Left lung (tissue), 10 donors: Measurements from ENCODE around the gene MPPED2. TPM values are rescaled to one million over a fixed set of nuclear protein-coding genes. Genes with fewer than 3 reads are reported as not detected.

ENCODE experiments used
- ATAC-seq: fragments of 200-7000 bp; cut with Tn5 transposase; one replicate; pipeline ENCODE4 v1.9.1; 2020; ENCODE audit warnings: moderate library complexity
- DNase-seq, 4 donors: peaks; one replicate each; pipeline ENCODE4 v3.0.0-alpha.2; 2013 to 2020
- H3K27ac ChIP-seq, 2 donors: fragments of 200-600 bp; sonication (generic) in 1 of 2; one replicate each; pipeline versions ENCODE4 v1.5.0 to v1.8.0; 2020 to 2021
- H3K27me3 ChIP-seq, 2 donors: fragments of 200-600 bp; sonication (generic) in 1 of 2; one replicate each; pipeline versions ENCODE4 v1.5.0 to v1.8.0; 2020 to 2021
- H3K36me3 ChIP-seq, 2 donors: fragments of 200-600 bp; sonication (generic) in 1 of 2; one replicate each; pipeline versions ENCODE4 v1.5.0 to v1.8.0; 2020 to 2021
- H3K4me1 ChIP-seq, 2 donors: fragments of 200-600 bp; one replicate each; pipeline ENCODE4 v1.8.0; 2021
- H3K4me3 ChIP-seq, 2 donors: fragments of 200-600 bp; sonication (generic) in 1 of 2; one replicate each; pipeline versions ENCODE4 v1.5.0 to v1.8.0; 2020 to 2021; ENCODE audit warnings: mild to moderate bottlenecking in 1 of 2
- H3K9me3 ChIP-seq, 2 donors: fragments of 200-600 bp; sonication (generic) in 1 of 2; one replicate each; pipeline versions ENCODE4 v1.5.0 to v1.8.0; 2020 to 2021
- CTCF ChIP-seq, 2 donors: fragments of 200-600 bp; sonication (generic) in 1 of 2; IDR thresholded peaks; one replicate each; pipeline versions ENCODE4 v1.5.0 to v1.8.0; 2021; ENCODE audit warnings: antibody characterized with exemption in 2 of 2
- intact Hi-C, 2 donors: fragments of 100-400 bp; cut with DNase I; formaldehyde crosslinking; loops; one replicate each; pipeline versions ENCODE4 v1.11.2 to v1.14.2; 2022
- polyA plus RNA-seq, 6 donors: library from polyadenylated mRNA; unstranded; fragments of 120-200 nt; gene quantifications; one replicate each; pipeline ENCODE4 v1.2.1, GENCODE V29; 2013; ENCODE audit not compliant: insufficient read length in 6 of 6
- total RNA-seq, 2 donors: library from RNA; stranded (reverse); fragmentation: NEBNext Ultra II Directional; extraction: Animal tissue kit (Norgen Biotek cat#: 25700); gene quantifications; one replicate each; pipeline ENCODE4 v1.2.1, GENCODE V29; 2021
- donor health status: DM: no; HTN: yes; CAD: no.
- donor health status: DM: no; HTN: no; CAD: no.

Gene MPPED2
- total and polyA plus RNA-seq, 8 donors, result 0.26 to 5.3 (median 3.2) TPM

- intact Hi-C loops, result no loop called here
Observed at GRCh38 chr11:30423279-30423648, 162.9 kb downstream of the MPPED2 start.

DNA sequence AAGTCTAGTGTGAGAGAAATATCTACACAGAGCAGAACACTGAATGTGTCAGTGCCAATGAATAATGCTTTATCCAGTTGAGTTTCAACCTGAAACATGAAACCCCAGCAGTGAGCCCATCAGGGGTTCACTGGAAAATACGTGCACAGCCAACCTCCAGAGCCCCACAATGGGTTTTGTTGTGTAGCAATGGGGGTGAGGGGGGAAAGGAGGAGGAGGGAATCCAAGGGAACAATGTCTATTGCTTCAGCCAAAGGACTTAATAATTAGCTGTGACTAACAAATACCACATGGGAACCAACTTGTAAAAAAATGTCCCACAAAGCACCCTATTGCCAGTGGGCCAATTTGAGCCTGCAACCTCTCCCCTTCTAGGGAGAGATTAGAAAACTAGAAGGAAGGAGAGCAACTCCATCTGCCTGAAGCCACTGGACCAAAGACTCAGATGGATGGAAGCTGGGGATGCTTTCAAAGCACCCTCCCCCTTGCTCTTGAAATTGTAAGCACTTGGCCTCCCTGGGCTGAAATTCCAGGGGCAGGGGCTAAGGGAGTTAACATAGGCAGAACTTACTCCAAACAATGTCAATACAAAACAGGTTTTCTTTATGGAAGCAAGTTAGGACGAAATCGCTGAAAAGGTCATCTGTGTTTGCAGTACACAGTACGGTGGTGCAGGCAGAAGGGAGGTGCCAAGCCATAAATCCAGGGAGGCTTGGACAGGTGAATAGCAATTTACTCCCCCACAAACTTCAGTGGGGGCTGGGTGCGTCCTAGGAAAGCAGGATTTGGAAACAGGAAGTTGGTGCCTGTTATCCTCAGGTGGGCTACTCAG lies 163.5 kb downstream of the MPPED2 start:
- peak in 2 of 4 donors; percentile 82 to 83 for DNase-seq
- Histone ChIP-seq H3K9me3 (no peaks in the 10 kb centered on the region), H3K4me1 (no peaks in the 10 kb centered on the region), H3K27ac (no peak overlapping the region), H3K27me3 (no peaks in the 10 kb centered on the region), H3K4me3 (no peak overlapping the region), H3K36me3 (no peaks in the 10 kb centered on the region)
- intact Hi-C loops, result no loop called here
- no peak for ATAC-seq
- TF ChIP-seq CTCF (IDR thresholded peaks at IDR 0.05), result no peak

More at GRCh38 chr11:30423279-30423648, 162.9 kb downstream of the MPPED2 start:
- TF ChIP-seq CTCF (IDR thresholded peaks at IDR 0.05), result no peak
- H3K9me3 ChIP-seq, result no peaks in the 10 kb centered on the region
- ATAC-seq (no peak), DNase-seq (no peak)
- no peak overlapping the region for H3K4me3 ChIP-seq
- no peak overlapping the region for H3K27ac ChIP-seq
- no peaks in the 10 kb centered on the region for H3K4me1 ChIP-seq
- H3K36me3 ChIP-seq, result no peaks in the 10 kb centered on the region
- H3K27me3 ChIP-seq, result no peaks in the 10 kb centered on the region

DNA sequence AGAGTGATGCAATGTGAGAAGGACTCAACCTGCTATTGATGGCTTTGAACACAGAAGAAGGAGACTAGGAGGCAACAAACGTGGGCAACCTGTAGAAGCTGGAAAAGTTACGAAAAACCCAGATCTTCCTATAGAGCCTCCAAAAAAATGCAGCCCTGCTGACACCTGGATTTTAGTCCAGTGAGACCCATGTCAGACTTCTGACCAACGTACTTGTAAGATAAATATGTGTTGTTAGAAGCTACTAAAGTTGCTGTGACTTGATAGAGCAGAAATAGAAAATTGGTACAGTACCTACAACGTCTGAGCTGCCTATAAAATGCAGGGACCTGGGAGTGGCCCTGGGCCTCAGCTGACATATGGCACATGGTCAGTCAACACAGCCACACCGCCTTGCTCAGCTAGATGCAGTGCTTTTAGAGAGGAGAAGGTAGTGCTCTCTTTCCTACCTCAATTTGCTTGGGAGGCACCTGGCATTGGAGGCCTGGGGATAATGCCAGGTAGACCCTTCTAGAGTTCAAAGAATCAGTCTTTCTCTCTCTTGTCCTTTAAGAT lies 165.8 kb downstream of the MPPED2 start:
- H3K4me1 ChIP-seq, result no peaks in the 10 kb centered on the region
- H3K27ac ChIP-seq, result no peak overlapping the region
- DNase-seq, result no peak
- no peak for ATAC-seq
- H3K36me3 ChIP-seq, result no peaks in the 10 kb centered on the region
- H3K27me3 ChIP-seq, result no peaks in the 10 kb centered on the region
- no peak for TF ChIP-seq CTCF (IDR thresholded peaks at IDR 0.05)
- no peaks in the 10 kb centered on the region for H3K9me3 ChIP-seq
- H3K4me3 ChIP-seq, result no peak overlapping the region
- intact Hi-C loops, result no loop called here

- no peak for DNase-seq
- intact Hi-C loops, result no loop called here
- H3K36me3 ChIP-seq, result no peaks in the 10 kb centered on the region
- H3K4me1 ChIP-seq, result no peaks in the 10 kb centered on the region
- no peak overlapping the region for H3K27ac ChIP-seq
- no peaks in the 10 kb centered on the region for H3K27me3 ChIP-seq
- H3K4me3 ChIP-seq, result no peak overlapping the region
- no peaks in the 10 kb centered on the region for H3K9me3 ChIP-seq
- no peak for ATAC-seq
- TF ChIP-seq CTCF (IDR thresholded peaks at IDR 0.05), result no peak
Observed at GRCh38 chr11:30414806-30415205, 171.3 kb downstream of the MPPED2 start.

DNA sequence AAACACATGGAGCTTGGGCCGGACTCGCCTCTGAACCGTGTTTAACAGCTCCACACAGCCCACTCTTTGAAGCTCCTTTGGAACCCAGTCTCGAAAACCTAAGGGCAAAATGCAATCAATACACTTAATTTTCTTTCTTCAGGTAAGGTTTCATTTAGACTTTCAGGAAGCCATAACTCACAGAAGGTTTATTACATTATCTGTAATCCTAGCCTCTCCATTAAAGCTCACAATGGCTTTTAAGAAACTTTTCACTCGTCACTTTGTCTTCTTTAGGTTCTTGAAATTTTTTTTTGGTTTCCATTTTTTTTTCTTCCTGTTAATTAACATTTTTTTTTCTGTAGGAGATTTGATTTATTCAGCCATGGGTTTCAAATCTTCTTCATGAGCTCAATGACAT lies 171.9 kb downstream of the MPPED2 start:
- TF ChIP-seq CTCF (IDR thresholded peaks at IDR 0.05), result no peak

More for the DNA sequence above, 171.9 kb downstream of the MPPED2 start:
- H3K4me1 ChIP-seq, result no peaks in the 10 kb centered on the region
- intact Hi-C loops, result no loop called here
- H3K9me3 ChIP-seq, result no peaks in the 10 kb centered on the region
- no peak overlapping the region for H3K27ac ChIP-seq
- DNase-seq (no peak), ATAC-seq (no peak)
- no peaks in the 10 kb centered on the region for H3K27me3 ChIP-seq
- H3K4me3 ChIP-seq, result no peak overlapping the region
- H3K36me3 ChIP-seq, result no peaks in the 10 kb centered on the region
